WTC11 (cell line): Measurements from ENCODE around the gene TRDMT1. TPM values are rescaled to one million over a fixed set of nuclear protein-coding genes. Genes with fewer than 3 reads are reported as not detected.
A peak's percentile ranks its signal among the peaks of the same experiment; 100 is the strongest.

ENCODE experiments used
- ATAC-seq: fragments of 200-7000 bp; cut with Tn5 transposase; 2 replicates; pipeline ENCODE4 v1.10.0; 2021; ENCODE audit warnings: mild to moderate bottlenecking, moderate library complexity
- CTCF ChIA-PET: fragments of 300-600 bp; sonication (Branson Sonifier 250); formaldehyde crosslinking; loops from one replicate; lab custom pipeline; 2021; ENCODE audit warnings: antibody characterized with exemption; lab: Charles Lee
- POLR2A ChIA-PET: fragments of 350-600 bp; sonication (Branson Sonifier 250); formaldehyde crosslinking; loops from one replicate; lab custom pipeline; 2021; ENCODE audit warnings: antibody characterized with exemption; lab: Charles Lee
- DNase-seq: peaks from one replicate; pipeline ENCODE4 v3.0.0; 2021; ENCODE audit warnings: low spot score
- H3K27ac Mint-ChIP-seq: 2 replicates; pipeline ENCODE4 v1.8.0; 2021; ENCODE audit warnings: mixed read lengths
- H3K27me3 Mint-ChIP-seq: 2 replicates; pipeline ENCODE4 v1.8.0; 2021; ENCODE audit warnings: low read depth, mild to moderate bottlenecking, moderate library complexity, mixed read lengths
- H3K36me3 Mint-ChIP-seq: 2 replicates; pipeline ENCODE4 v1.8.0; 2021; ENCODE audit warnings: mixed read lengths
- H3K4me1 Mint-ChIP-seq: 2 replicates; pipeline ENCODE4 v1.8.0; 2022; ENCODE audit warnings: mixed read lengths
- H3K4me3 Mint-ChIP-seq: 2 replicates; pipeline ENCODE4 v1.8.0; 2021; ENCODE audit warnings: mild to moderate bottlenecking, moderate library complexity, mixed read lengths
- H3K9me3 Mint-ChIP-seq: 2 replicates; pipeline ENCODE4 v1.8.0; 2021; ENCODE audit warnings: mixed read lengths
- ATF1 ChIP-seq: sonication (generic); formaldehyde crosslinking; IDR thresholded peaks from 2 replicates; pipeline ENCODE4 v1.8.1; 2023; ENCODE audit warnings: mild to moderate bottlenecking, moderate library complexity, missing genetic modification reagents
- EMX1 ChIP-seq: fragments of 250-450 bp; sonication (Bioruptor Pico); IDR thresholded peaks from 2 replicates; pipeline ENCODE4 v1.8.0; 2021; ENCODE audit warnings: mild to moderate bottlenecking
- ETV6 ChIP-seq: sonication (generic); formaldehyde crosslinking; IDR thresholded peaks from 2 replicates; pipeline ENCODE4 v1.8.1; 2022; ENCODE audit warnings: mild to moderate bottlenecking, missing genetic modification reagents
- GTF2I ChIP-seq: fragments of 250-450 bp; sonication (Bioruptor Pico); conservative IDR thresholded peaks from 2 replicates; pipeline ENCODE4 v1.4.0; 2021; ENCODE audit warnings: mild to moderate bottlenecking
- NR1H2 ChIP-seq: sonication (generic); formaldehyde crosslinking; IDR thresholded peaks from 2 replicates; pipeline ENCODE4 v1.9.0; 2021; ENCODE audit warnings: mild to moderate bottlenecking, moderate library complexity, missing genetic modification reagents
- RELA ChIP-seq: sonication (generic); formaldehyde crosslinking; IDR thresholded peaks from 2 replicates; pipeline ENCODE4 v1.8.1; 2022; ENCODE audit warnings: missing genetic modification reagents, mild to moderate bottlenecking, borderline replicate concordance
- SMAD4 ChIP-seq: sonication (generic); formaldehyde crosslinking; IDR thresholded peaks from 2 replicates; pipeline ENCODE4 v1.8.0; 2022; ENCODE audit warnings: mild to moderate bottlenecking, missing genetic modification reagents
- SOX15 ChIP-seq: fragments of 250-450 bp; sonication (Bioruptor Pico); IDR thresholded peaks from 2 replicates; pipeline ENCODE4 v1.9.0; 2021; ENCODE audit warnings: mild to moderate bottlenecking
- TEAD4 ChIP-seq: sonication (generic); formaldehyde crosslinking; IDR thresholded peaks from 2 replicates; pipeline ENCODE4 v1.8.0; 2022; ENCODE audit warnings: mild to moderate bottlenecking, missing genetic modification reagents
- ZBTB21 ChIP-seq: sonication (generic); formaldehyde crosslinking; IDR thresholded peaks from 2 replicates; pipeline ENCODE4 v1.8.1; 2023; ENCODE audit warnings: mild to moderate bottlenecking, missing genetic modification reagents, borderline replicate concordance
- ZNF263 ChIP-seq: sonication (generic); formaldehyde crosslinking; IDR thresholded peaks from 2 replicates; pipeline ENCODE4 v1.8.1; 2022; ENCODE audit warnings: low read depth, mild to moderate bottlenecking, moderate library complexity, missing genetic modification reagents
- ZNF317 ChIP-seq: sonication (generic); formaldehyde crosslinking; IDR thresholded peaks from 2 replicates; pipeline ENCODE4 v1.8.1; 2023; ENCODE audit warnings: low read depth, mild to moderate bottlenecking, moderate library complexity, missing genetic modification reagents, borderline replicate concordance
- ZNF423 ChIP-seq: fragments of 250-450 bp; sonication (Bioruptor Pico); IDR thresholded peaks from 2 replicates; pipeline ENCODE4 v2.1.2; 2022; ENCODE audit warnings: mild to moderate bottlenecking, moderate library complexity
- total RNA-seq: library from RNA; stranded (reverse); gene quantifications from 3 replicates; pipeline ENCODE4 v1.2.3, GENCODE V29; 2021
- TF ChIP-seq, protein P1 (sequence below): sonication (generic); formaldehyde crosslinking; conservative IDR thresholded peaks from 2 replicates; pipeline ENCODE4 v1.8.1; 2023; ENCODE audit warnings: mild to moderate bottlenecking, low read depth, missing genetic modification reagents, moderate library complexity
- TF ChIP-seq, protein P2 (sequence below): sonication (generic); formaldehyde crosslinking; IDR thresholded peaks from 2 replicates; pipeline ENCODE4 v1.8.0; 2023; ENCODE audit warnings: missing genetic modification reagents
- TF ChIP-seq, protein P3 (sequence below): sonication (generic); formaldehyde crosslinking; IDR thresholded peaks from 2 replicates; pipeline ENCODE4 v1.8.0; 2022; ENCODE audit warnings: mild to moderate bottlenecking, missing genetic modification reagents
- TF ChIP-seq, protein P4 (sequence below): fragments of 200-600 bp; IDR thresholded peaks from 2 replicates; pipeline ENCODE4 v1.8.0; 2022; ENCODE audit warnings: antibody characterized with exemption

TRDMT1 gene
- total RNA-seq, 1 experiment from 2014 or later = 11.7 TPM

DNA sequence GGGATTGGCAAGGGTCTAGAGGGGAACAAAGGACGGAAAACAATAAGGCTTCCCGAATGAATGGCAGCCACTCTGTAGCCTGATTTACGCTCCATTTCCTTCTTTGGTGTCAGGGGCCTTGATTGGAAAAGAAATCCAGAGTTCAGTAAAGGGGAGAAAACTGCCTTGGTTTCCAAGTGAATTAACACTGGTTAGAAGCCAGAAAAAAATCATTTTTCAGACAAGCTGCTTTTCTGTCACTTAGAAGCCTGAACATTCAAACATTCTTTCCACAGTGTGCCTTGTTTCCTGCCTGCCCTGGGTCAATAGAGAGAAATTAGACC, 283 bp upstream of the TRDMT1 start:
- Mint-ChIP-seq H3K36me3 (no peaks in the 10 kb centered on the region), H3K4me1 (peaks cover 48% of the 10 kb centered on the region), H3K9me3 (no peaks in the 10 kb centered on the region), H3K4me3 (peak overlapping the region; percentile 83), H3K27me3 (no peaks in the 10 kb centered on the region), H3K27ac (peak overlapping the region; percentile 89)
- CTCF ChIA-PET = interaction anchor here (1.0 to 1.7 kb wide), 2 partner anchors 26 to 28 kb away, joined by 6 to 20 read pairs; partner anchors contain the start of gene VIM
- POLR2A ChIA-PET = interaction anchor here (0.7 to 1.6 kb wide), 3 partner anchors 11 to 384 kb away, joined by 3 to 6 read pairs (median 6); partner anchors contain the start of gene RSU1
- TF ChIP-seq ETV6 (CRISPR knock-in tag) = 0 out of 2 replicates have a peak, but pooled peaks have one; percentile 5
- TF ChIP-seq, protein P1, sequence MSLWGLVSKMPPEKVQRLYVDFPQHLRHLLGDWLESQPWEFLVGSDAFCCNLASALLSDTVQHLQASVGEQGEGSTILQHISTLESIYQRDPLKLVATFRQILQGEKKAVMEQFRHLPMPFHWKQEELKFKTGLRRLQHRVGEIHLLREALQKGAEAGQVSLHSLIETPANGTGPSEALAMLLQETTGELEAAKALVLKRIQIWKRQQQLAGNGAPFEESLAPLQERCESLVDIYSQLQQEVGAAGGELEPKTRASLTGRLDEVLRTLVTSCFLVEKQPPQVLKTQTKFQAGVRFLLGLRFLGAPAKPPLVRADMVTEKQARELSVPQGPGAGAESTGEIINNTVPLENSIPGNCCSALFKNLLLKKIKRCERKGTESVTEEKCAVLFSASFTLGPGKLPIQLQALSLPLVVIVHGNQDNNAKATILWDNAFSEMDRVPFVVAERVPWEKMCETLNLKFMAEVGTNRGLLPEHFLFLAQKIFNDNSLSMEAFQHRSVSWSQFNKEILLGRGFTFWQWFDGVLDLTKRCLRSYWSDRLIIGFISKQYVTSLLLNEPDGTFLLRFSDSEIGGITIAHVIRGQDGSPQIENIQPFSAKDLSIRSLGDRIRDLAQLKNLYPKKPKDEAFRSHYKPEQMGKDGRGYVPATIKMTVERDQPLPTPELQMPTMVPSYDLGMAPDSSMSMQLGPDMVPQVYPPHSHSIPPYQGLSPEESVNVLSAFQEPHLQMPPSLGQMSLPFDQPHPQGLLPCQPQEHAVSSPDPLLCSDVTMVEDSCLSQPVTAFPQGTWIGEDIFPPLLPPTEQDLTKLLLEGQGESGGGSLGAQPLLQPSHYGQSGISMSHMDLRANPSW (CRISPR knock-in tag) = no peak
- TF ChIP-seq, protein P2, sequence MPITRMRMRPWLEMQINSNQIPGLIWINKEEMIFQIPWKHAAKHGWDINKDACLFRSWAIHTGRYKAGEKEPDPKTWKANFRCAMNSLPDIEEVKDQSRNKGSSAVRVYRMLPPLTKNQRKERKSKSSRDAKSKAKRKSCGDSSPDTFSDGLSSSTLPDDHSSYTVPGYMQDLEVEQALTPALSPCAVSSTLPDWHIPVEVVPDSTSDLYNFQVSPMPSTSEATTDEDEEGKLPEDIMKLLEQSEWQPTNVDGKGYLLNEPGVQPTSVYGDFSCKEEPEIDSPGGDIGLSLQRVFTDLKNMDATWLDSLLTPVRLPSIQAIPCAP = 0 out of 2 replicates have a peak, but pooled peaks have one; percentile 37
- no peak for DNase-seq
- no peak for ATAC-seq

DNA sequence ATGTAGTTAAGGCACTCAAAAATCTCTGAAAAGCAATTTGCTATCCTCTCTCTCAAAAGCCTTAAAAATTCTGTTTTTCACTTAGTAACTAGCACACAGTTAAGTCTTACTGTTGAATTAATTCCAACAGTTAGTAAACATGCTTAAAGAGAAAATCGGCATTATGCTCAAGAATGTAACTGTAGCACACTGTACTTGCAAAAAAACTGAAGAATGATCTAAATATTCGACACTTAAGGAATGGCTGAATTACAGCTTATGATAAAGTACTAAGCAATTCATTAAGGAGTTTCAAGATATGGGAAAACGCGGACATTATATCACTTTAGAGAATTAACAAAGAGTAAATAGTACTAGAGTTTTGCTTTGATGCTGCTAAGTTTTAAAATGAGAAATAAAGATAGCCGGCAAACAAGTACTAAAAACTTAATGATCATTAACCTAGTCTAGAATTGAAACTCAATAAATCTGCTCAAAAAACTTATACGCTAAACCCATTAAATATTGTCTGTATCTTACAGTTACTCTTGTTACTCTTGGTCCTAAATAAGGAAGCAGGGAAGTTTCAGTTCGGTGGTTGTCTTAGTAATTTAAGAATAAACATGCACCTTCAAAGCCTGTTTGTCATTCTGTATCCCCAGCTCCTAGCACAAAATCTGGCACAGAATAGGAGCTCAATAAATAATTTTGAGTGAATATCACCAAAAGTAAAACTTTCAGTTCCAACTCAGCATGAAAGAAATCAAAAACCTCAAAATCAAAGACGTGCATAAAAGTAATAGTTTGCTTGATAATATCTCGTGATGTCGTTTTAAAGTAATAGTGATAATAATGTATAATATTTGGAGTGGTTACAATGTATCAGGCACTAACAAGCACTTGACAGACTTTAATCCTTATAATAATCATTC, 1.2 kb downstream of the TRDMT1 start:
- no peaks in the 10 kb centered on the region for H3K36me3 Mint-ChIP-seq
- ChIA-PET POLR2A (interaction anchor here (1.6 kb wide), 1 partner anchor 383 kb away, joined by 6 read pairs; the partner anchor contains the start of gene RSU1), CTCF (interaction anchor here (0.5 to 1.7 kb wide), 4 partner anchors 15 to 30 kb away, joined by 3 to 20 read pairs (median 5); no protein-coding TSS in a partner anchor)
- peak overlapping the region; percentile 83 for H3K4me3 Mint-ChIP-seq
- peak overlapping the region; percentile 56 for H3K27ac Mint-ChIP-seq
- H3K9me3 Mint-ChIP-seq = peaks cover 2% of the 10 kb centered on the region
- no peak for ATAC-seq
- TF ChIP-seq ZBTB21 (CRISPR knock-in tag) (no peak), ATF1 (no peak), SMAD4 (no peak), GTF2I (no peak), ETV6 (CRISPR knock-in tag) (no peak), NR1H2 (CRISPR knock-in tag) (no peak)
- TF ChIP-seq, protein P3, sequence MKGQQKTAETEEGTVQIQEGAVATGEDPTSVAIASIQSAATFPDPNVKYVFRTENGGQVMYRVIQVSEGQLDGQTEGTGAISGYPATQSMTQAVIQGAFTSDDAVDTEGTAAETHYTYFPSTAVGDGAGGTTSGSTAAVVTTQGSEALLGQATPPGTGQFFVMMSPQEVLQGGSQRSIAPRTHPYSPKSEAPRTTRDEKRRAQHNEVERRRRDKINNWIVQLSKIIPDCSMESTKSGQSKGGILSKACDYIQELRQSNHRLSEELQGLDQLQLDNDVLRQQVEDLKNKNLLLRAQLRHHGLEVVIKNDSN (CRISPR knock-in tag) = no peak
- H3K27me3 Mint-ChIP-seq = no peaks in the 10 kb centered on the region
- DNase-seq = no peak
- peaks cover 57% of the 10 kb centered on the region for H3K4me1 Mint-ChIP-seq

DNA sequence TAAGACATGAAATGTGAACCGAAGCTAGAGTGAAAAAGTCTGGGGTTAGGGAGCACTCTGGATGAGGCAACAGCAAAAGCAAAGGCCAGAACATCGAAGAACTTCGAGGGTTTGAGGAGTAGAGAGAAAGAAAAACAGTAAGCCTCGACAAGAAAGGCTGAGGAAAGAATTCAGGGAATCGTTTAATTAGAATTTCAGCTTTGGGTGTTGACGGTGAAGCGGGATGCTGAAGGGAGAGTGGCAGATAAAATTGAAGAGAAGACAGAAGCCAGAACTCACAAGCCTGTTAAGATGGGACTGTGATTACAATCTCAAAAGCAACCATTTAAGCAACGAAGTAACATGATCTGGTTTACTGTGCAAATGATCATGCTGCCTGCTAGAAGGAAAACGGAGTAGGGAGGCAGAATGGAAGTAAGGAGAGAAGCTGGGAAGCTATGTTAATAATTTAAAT, 2.1 kb downstream of the TRDMT1 start:
- H3K27ac Mint-ChIP-seq = peak overlapping the region; percentile 87
- H3K4me3 Mint-ChIP-seq = peak overlapping the region; percentile 83
- peaks cover 57% of the 10 kb centered on the region for H3K4me1 Mint-ChIP-seq
- POLR2A ChIA-PET = no interaction called here
- TF ChIP-seq ZNF263 (CRISPR knock-in tag) (peak; percentile 40; the same call in 1 of the 2 replicates), ZNF423 (CRISPR knock-in tag) (no peak)
- TF ChIP-seq, all 79 proteins: peak for 1
- DNase-seq (no peak), ATAC-seq (no peak)
- Mint-ChIP-seq H3K36me3 (no peaks in the 10 kb centered on the region), H3K9me3 (peaks cover 7% of the 10 kb centered on the region), H3K27me3 (no peaks in the 10 kb centered on the region)
- CTCF ChIA-PET = interaction anchor here (0.6 to 1.0 kb wide), 2 partner anchors 31 to 407 kb away, joined by 3 to 4 read pairs; no protein-coding TSS in a partner anchor

DNA sequence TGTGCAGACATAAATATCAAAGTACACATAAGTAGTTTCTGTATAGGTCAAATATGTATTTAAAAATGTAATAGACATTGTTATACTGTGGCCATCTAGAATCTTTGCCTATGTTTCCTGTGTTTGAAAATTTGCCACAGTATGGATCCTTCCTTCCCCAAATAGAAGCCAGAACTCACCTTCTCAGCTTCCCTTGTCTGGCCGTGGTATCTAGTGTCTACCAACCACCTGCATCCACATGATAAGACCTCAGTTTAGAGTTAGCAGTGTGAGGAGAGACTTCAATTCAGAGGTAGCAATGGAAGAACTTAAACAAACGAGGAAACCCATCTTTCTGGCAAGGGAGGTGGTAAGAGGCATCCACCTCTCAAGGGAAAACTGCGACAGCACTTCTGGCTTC, 4.9 kb downstream of the TRDMT1 start:
- Mint-ChIP-seq H3K4me3 (no peak overlapping the region), H3K9me3 (peaks cover 7% of the 10 kb centered on the region), H3K36me3 (no peaks in the 10 kb centered on the region), H3K27me3 (no peaks in the 10 kb centered on the region), H3K27ac (peak overlapping the region; percentile 34; the same call in 1 of the 2 replicates), H3K4me1 (peaks cover 45% of the 10 kb centered on the region)
- CTCF ChIA-PET = interaction anchor here (1.3 to 2.1 kb wide), 2 partner anchors 30 to 34 kb away, joined by 3 to 8 read pairs; no protein-coding TSS in a partner anchor
- DNase-seq (no peak), ATAC-seq (no peak)
- POLR2A ChIA-PET = no interaction called here
- TF ChIP-seq ZNF317 (no peak), RELA (CRISPR knock-in tag) (no peak), TEAD4 (CRISPR knock-in tag) (no peak), EMX1 (no peak), SOX15 (CRISPR knock-in tag) (no peak)
- TF ChIP-seq, protein P3 (CRISPR knock-in tag) = no peak
- TF ChIP-seq, protein P4, sequence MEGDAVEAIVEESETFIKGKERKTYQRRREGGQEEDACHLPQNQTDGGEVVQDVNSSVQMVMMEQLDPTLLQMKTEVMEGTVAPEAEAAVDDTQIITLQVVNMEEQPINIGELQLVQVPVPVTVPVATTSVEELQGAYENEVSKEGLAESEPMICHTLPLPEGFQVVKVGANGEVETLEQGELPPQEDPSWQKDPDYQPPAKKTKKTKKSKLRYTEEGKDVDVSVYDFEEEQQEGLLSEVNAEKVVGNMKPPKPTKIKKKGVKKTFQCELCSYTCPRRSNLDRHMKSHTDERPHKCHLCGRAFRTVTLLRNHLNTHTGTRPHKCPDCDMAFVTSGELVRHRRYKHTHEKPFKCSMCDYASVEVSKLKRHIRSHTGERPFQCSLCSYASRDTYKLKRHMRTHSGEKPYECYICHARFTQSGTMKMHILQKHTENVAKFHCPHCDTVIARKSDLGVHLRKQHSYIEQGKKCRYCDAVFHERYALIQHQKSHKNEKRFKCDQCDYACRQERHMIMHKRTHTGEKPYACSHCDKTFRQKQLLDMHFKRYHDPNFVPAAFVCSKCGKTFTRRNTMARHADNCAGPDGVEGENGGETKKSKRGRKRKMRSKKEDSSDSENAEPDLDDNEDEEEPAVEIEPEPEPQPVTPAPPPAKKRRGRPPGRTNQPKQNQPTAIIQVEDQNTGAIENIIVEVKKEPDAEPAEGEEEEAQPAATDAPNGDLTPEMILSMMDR = no peak
- TF ChIP-seq, protein P1 (CRISPR knock-in tag) = no peak
